SK-N-SH (cell line): Measurements from ENCODE around the gene TBC1D5. TPM values are rescaled to one million over a fixed set of nuclear protein-coding genes. Genes with fewer than 3 reads are reported as not detected.

Experiments used
- CTCF ChIA-PET: fragments of 300-600, 350-600 bp; formaldehyde crosslinking; extraction: SDS; loops from one replicate; lab custom pipeline; 2021; lab: Yijun Ruan, JAX
- POLR2A ChIA-PET: fragments of 350-600 bp; sonication (Branson Sonifier 250); formaldehyde crosslinking; extraction: SDS; loops from one replicate; lab custom pipeline; 2020; ENCODE audit warnings: antibody characterized with exemption, inconsistent platforms; lab: Yijun Ruan, JAX
- DNase-seq: peaks from one replicate; pipeline ENCODE4 v3.0.0; 2012
- H2AFZ ChIP-seq: fragments of 200-600 bp; sonication (generic); 2 replicates; pipeline ENCODE4 v1.8.1; 2016; ENCODE audit warnings: antibody characterized with exemption, mild to moderate bottlenecking, low read depth
- H3F3A ChIP-seq: fragments of 200-600 bp; sonication (generic); replicated peaks from 2 replicates; pipeline ENCODE3; 2016; ENCODE audit warnings: antibody characterized with exemption, mild to moderate bottlenecking; ENCODE audit not compliant: insufficient read depth
- H3K27ac ChIP-seq, 2 experiments: fragments of 200-500 bp in 1 of 2; fragments of 200-600 bp in 1 of 2; sonication (Bioruptor generic) in 1 of 2; sonication (generic), shearing (Covaris generic) in 1 of 2; 2 replicates each; pipeline versions ENCODE4 v1.5.1 to v1.6.1; 2014 to 2016; ENCODE audit warnings: low read depth in 2 of 2, inconsistent platforms in 1 of 2, low read length in 1 of 2, mild to moderate bottlenecking in 1 of 2, mixed read lengths in 1 of 2
- H3K27me3 ChIP-seq: fragments of 200-600 bp; sonication (generic), shearing (Covaris generic); 2 replicates; pipeline ENCODE4 v1.6.1; 2016; ENCODE audit warnings: mixed run types; ENCODE audit not compliant: insufficient read depth
- H3K36me3 ChIP-seq, 2 experiments: fragments of 200-500 bp in 1 of 2; fragments of 200-600 bp in 1 of 2; sonication (Bioruptor generic) in 1 of 2; sonication (generic) in 1 of 2; replicated peaks in 1 of 2; 2 replicates each; pipeline versions ENCODE3 to v1.5.1; 2014 to 2016; ENCODE audit warnings: low read length in 1 of 2, mild to moderate bottlenecking in 1 of 2; ENCODE audit not compliant: insufficient read depth in 2 of 2, control insufficient read depth in 1 of 2
- H3K4me1 ChIP-seq, 2 experiments: fragments of 200-500 bp in 1 of 2; fragments of 200-600 bp in 1 of 2; sonication (Bioruptor generic) in 1 of 2; sonication (generic), shearing (Covaris generic) in 1 of 2; 2 replicates each; pipeline versions ENCODE4 v1.5.1 to v1.6.1; 2014 to 2016; ENCODE audit warnings: low read depth in 1 of 2, low read length in 1 of 2, mixed run types in 1 of 2; ENCODE audit not compliant: insufficient read depth in 2 of 2, control insufficient read depth in 1 of 2
- H3K4me2 ChIP-seq: fragments of 200-600 bp; sonication (generic), shearing (Covaris generic); 2 replicates; pipeline ENCODE4 v1.6.1; 2017; ENCODE audit warnings: mixed run types
- H3K4me3 ChIP-seq, 2 experiments: fragments of 200-500 bp in 1 of 2; fragments of 200-600 bp in 1 of 2; sonication (Bioruptor generic) in 1 of 2; sonication (generic), shearing (Covaris generic) in 1 of 2; 2 replicates each; pipeline versions ENCODE4 v1.5.1 to v1.8.1; 2014 to 2016; ENCODE audit warnings: low read depth in 2 of 2, inconsistent platforms in 1 of 2, low read length in 1 of 2, mild to moderate bottlenecking in 1 of 2, mixed read lengths in 1 of 2, moderate library complexity in 1 of 2
- H3K79me2 ChIP-seq: fragments of 200-600 bp; sonication (generic); 2 replicates; pipeline ENCODE4 v1.8.1; 2017; ENCODE audit warnings: mild to moderate bottlenecking; ENCODE audit not compliant: insufficient read depth
- H3K9ac ChIP-seq: fragments of 200-600 bp; sonication (generic); 2 replicates; pipeline ENCODE4 v1.6.1; 2017; ENCODE audit warnings: mixed run types
- H3K9me2 ChIP-seq: fragments of 200-600 bp; sonication (generic); 2 replicates; pipeline ENCODE4 v1.6.1; 2017; ENCODE audit warnings: mixed run types
- H3K9me3 ChIP-seq: fragments of 200-600 bp; sonication (generic); 2 replicates; pipeline ENCODE4 v1.6.1; 2017; ENCODE audit warnings: mixed run types, mild to moderate bottlenecking, moderate library complexity
- H4K20me1 ChIP-seq: fragments of 200-600 bp; sonication (generic); 2 replicates; pipeline ENCODE4 v1.6.1; 2017; ENCODE audit warnings: mild to moderate bottlenecking, mixed run types; ENCODE audit not compliant: insufficient read depth
- CHD2 ChIP-seq: fragments of 150-350 bp; IDR thresholded peaks from 2 replicates; pipeline ENCODE4 v1.6.1; 2018; ENCODE audit warnings: low read length; ENCODE audit not compliant: partially characterized antibody
- CTCF ChIP-seq: fragments of 200-600 bp; sonication (generic); IDR thresholded peaks from 2 replicates; pipeline ENCODE4 v1.6.1; 2017; ENCODE audit warnings: antibody characterized with exemption, mild to moderate bottlenecking, moderate library complexity
- ELF1 ChIP-seq: IDR thresholded peaks from 2 replicates; pipeline ENCODE4 v1.4.0; 2012
- EP300 ChIP-seq, 2 experiments: IDR thresholded peaks; 2 replicates each; pipeline versions ENCODE4 v1.4.0 to v1.6.1; 2012; ENCODE audit warnings: borderline replicate concordance in 1 of 2, low read depth in 1 of 2, low read length in 1 of 2
- EZH2phosphoT487 ChIP-seq: fragments of 200-600 bp; sonication (generic); IDR thresholded peaks from 2 replicates; pipeline ENCODE4 v1.6.1; 2017; ENCODE audit warnings: low read depth, mixed run types, mild to moderate bottlenecking, antibody characterized with exemption, moderate library complexity, borderline replicate concordance
- FOXM1 ChIP-seq: IDR thresholded peaks from 2 replicates; pipeline ENCODE4 v1.4.0; 2012; ENCODE audit warnings: low read depth, mild to moderate bottlenecking
- GATA2 ChIP-seq: sonication (generic); formaldehyde crosslinking; IDR thresholded peaks from 2 replicates; pipeline ENCODE4 v1.5.0; 2020; ENCODE audit warnings: mild to moderate bottlenecking, missing genetic modification reagents
- MAX ChIP-seq: IDR thresholded peaks from 2 replicates; pipeline ENCODE4 v1.4.0; 2012; ENCODE audit warnings: low read depth
- MEF2A ChIP-seq: IDR thresholded peaks from 2 replicates; pipeline ENCODE4 v1.4.0; 2012; ENCODE audit warnings: low read depth, borderline replicate concordance
- NFIC ChIP-seq: IDR thresholded peaks from 2 replicates; pipeline ENCODE4 v1.4.0; 2012; ENCODE audit warnings: borderline replicate concordance
- RAD21 ChIP-seq: IDR thresholded peaks from 2 replicates; pipeline ENCODE4 v1.6.1; 2012; ENCODE audit warnings: mild to moderate bottlenecking, low read length
- RCOR1 ChIP-seq: fragments of 150-350 bp; IDR thresholded peaks from 2 replicates; pipeline ENCODE4 v1.6.1; 2017; ENCODE audit warnings: antibody characterized with exemption, low read length
- REST ChIP-seq: IDR thresholded peaks from 2 replicates; pipeline ENCODE4 v1.6.1; 2012; ENCODE audit warnings: mild to moderate bottlenecking, low read depth, low read length, moderate library complexity
- RFX5 ChIP-seq: IDR thresholded peaks from 2 replicates; pipeline ENCODE4 v1.6.1; 2012; ENCODE audit warnings: mild to moderate bottlenecking, improper control_type of control experiment, low read length
- SMC3 ChIP-seq: IDR thresholded peaks from 2 replicates; pipeline ENCODE4 v1.6.1; 2012; ENCODE audit warnings: low read depth, low read length, improper control_type of control experiment
- TAF1 ChIP-seq: IDR thresholded peaks from 2 replicates; pipeline ENCODE4 v1.6.1; 2012; ENCODE audit warnings: low read depth, mild to moderate bottlenecking, low read length, moderate library complexity, borderline replicate concordance
- YY1 ChIP-seq: IDR thresholded peaks from 2 replicates; pipeline ENCODE4 v1.4.0; 2012; ENCODE audit warnings: low read depth, mild to moderate bottlenecking
- ZBTB33 ChIP-seq: IDR thresholded peaks from 2 replicates; pipeline ENCODE4 v1.4.0; 2012; ENCODE audit warnings: low read depth, borderline replicate concordance
- WGBS: methylation state at CpG from one replicate; pipeline ENCODE4 v1.1.6; 2017; ENCODE audit warnings: low lambda C conversion rate; 5-methylcytosine and 5-hydroxymethylcytosine counted together
- polyA plus RNA-seq, 3 experiments: library from polyadenylated mRNA; depleted of rRNA; stranded (reverse); fragments of >200 nt; gene quantifications; 2 replicates each; pipeline ENCODE4 v1.2.3, GENCODE V29; 2012
- TF ChIP-seq, protein P1 (sequence below): IDR thresholded peaks from 2 replicates; pipeline ENCODE4; 2012

TBC1D5 gene
- polyA plus RNA-seq, 1 of the 3 experiments (the other 2 are of a cell fraction), result 19.5 TPM

GRCh38 chr3:17396036-17396435, 346.4 kb downstream of the TBC1D5 start:
- Histone ChIP-seq H3K4me1 (no peaks in the 10 kb centered on the region; a peak in 1 of 4 replicates), H3K36me3 (peaks cover 15 to 20% of the 10 kb centered on the region in 2 experiments), H3K79me2 (no peaks in the 10 kb centered on the region), H4K20me1 (no peaks in the 10 kb centered on the region), H3K9ac (no peak overlapping the region), H3F3A (no peaks in the 10 kb centered on the region), H2AFZ (no peak overlapping the region), H3K9me3 (no peaks in the 10 kb centered on the region), H3K27ac (no peak overlapping the region), H3K4me2 (no peak overlapping the region), H3K4me3 (no peak overlapping the region), H3K9me2 (no peaks in the 10 kb centered on the region), H3K27me3 (no peaks in the 10 kb centered on the region)
- 85% methylated on average over 6 of the region's 6 CpGs for WGBS
- TF ChIP-seq CHD2 (no peak), YY1 (no peak), EP300 (IDR thresholded peaks at IDR 0.05; ENCODE audit: borderline replicate concordance in 1 of 2, low read depth in 1 of 2, low read length in 1 of 2) (no peak), TAF1 (no peak), GATA2 (CRISPR knock-in tag) (no peak), NFIC (no peak), RFX5 (no peak), RCOR1 (no peak), EZH2phosphoT487 (no peak), ZBTB33 (no peak), RAD21 (no peak)
- TF ChIP-seq, protein P1, sequence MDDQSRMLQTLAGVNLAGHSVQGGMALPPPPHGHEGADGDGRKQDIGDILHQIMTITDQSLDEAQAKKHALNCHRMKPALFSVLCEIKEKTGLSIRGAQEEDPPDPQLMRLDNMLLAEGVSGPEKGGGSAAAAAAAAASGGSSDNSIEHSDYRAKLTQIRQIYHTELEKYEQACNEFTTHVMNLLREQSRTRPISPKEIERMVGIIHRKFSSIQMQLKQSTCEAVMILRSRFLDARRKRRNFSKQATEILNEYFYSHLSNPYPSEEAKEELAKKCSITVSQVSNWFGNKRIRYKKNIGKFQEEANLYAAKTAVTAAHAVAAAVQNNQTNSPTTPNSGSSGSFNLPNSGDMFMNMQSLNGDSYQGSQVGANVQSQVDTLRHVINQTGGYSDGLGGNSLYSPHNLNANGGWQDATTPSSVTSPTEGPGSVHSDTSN, result no peak
- DNase-seq, result no peak
- CTCF ChIA-PET, result no interaction called here
- POLR2A ChIA-PET, result no interaction called here

DNA sequence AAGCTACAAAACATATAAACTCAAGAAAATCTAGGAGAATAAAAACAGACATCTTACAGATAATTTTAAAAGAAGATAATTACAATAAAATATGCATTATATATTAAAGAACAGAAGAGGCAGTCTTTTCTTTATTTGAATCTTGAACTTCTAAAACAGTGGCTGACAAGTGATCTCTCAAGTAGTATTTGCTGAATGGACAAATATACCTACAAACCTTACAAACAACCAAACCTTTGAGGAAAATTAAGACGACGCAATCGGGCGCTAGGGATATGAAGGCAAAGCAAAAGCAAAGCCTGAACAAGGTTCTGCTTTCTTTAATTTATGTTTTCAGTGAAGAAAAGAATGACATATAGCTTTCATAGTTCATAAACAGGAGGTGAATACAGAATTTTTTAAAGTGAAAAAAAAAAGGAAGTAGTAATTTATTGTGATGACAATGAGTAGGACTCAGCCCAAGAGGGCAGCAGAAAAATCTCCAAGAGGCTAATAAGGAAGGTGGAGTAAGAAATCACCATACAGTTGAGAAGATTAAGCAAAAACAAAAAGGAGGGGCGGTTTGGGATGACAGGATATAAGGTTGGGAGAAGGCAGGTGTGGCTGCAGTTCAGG, 347.8 kb downstream of the TBC1D5 start:
- Histone ChIP-seq H2AFZ (no peak overlapping the region), H3K79me2 (no peaks in the 10 kb centered on the region), H3K36me3 (peaks cover 15 to 20% of the 10 kb centered on the region in 2 experiments), H3K9me2 (no peaks in the 10 kb centered on the region), H3K4me1 (no peaks in the 10 kb centered on the region; a peak in 1 of 4 replicates), H3K4me2 (no peak overlapping the region), H3K27ac (no peak overlapping the region), H3F3A (no peaks in the 10 kb centered on the region), H3K9ac (no peak overlapping the region), H3K4me3 (no peak overlapping the region), H3K9me3 (no peaks in the 10 kb centered on the region), H4K20me1 (no peaks in the 10 kb centered on the region), H3K27me3 (no peaks in the 10 kb centered on the region)
- no peak for DNase-seq
- ChIA-PET POLR2A (no interaction called here), CTCF (no interaction called here)
- 96% methylated on average over 5 of the region's 5 CpGs for WGBS
- TF ChIP-seq ELF1 (no peak), CTCF (no peak), RAD21 (no peak), MAX (no peak), CHD2 (no peak), FOXM1 (no peak), GATA2 (CRISPR knock-in tag) (no peak), MEF2A (no peak), TAF1 (no peak), REST (no peak), RCOR1 (no peak), SMC3 (no peak), EZH2phosphoT487 (no peak)
